Retinal pigment epithelial cell (primary cell): ENCODE results near the gene ARL5A.
A peak's percentile ranks its signal among the peaks of the same experiment; 100 is the strongest.
"Not testable (repeated sequence)": the region's sequence is repeated elsewhere in the genome, so short reads cannot be mapped to it uniquely, and the experiment has no call there.

Source experiments
- DNase-seq: peaks from one replicate; pipeline ENCODE4 v3.0.0-alpha.2; 2010; ENCODE audit warnings: low read depth
- H3K4me3 ChIP-seq: 2 replicates; pipeline ENCODE4 v1.5.1; 2011; ENCODE audit warnings: mild to moderate bottlenecking, low read length, control low read depth, moderate library complexity
- CTCF ChIP-seq: conservative IDR thresholded peaks from 2 replicates; pipeline ENCODE4 v1.5.1; 2011; ENCODE audit warnings: low read depth, low read length, control low read depth, inconsistent platforms

Gene ARL5A

GRCh38 chr2:151828143-151828889 is at the start of gene ARL5A:
ARL5A (minus strand) TSS chr2:151828421; CDS start chr2:151828176, 245 bp downstream.
- no peak for TF ChIP-seq CTCF
- H3K4me3 ChIP-seq, result peak within 1 kb of the TSS; percentile 94
- peak; percentile 80 for DNase-seq

GRCh38 chr2:151875631-151876030 is 47.4 kb upstream of the ARL5A start:
- not testable (repeated sequence) for H3K4me3 ChIP-seq, DNase-seq

- TF ChIP-seq CTCF, result no peak
Measured at GRCh38 chr2:151872463-151872862, 44.2 kb upstream of the ARL5A start.

GRCh38 chr2:151869291-151869690 is 41.1 kb upstream of the ARL5A start:
- no peak for TF ChIP-seq CTCF
- DNase-seq, result no peak
- no peak overlapping the region for H3K4me3 ChIP-seq

More at GRCh38 chr2:151872463-151872862, 44.2 kb upstream of the ARL5A start:
- no peak overlapping the region for H3K4me3 ChIP-seq
- DNase-seq, result no peak

GRCh38 chr2:151862700-151863099 is 34.5 kb upstream of the ARL5A start:
- H3K4me3 ChIP-seq, result no peak overlapping the region
- no peak for DNase-seq
- TF ChIP-seq CTCF, result no peak

- no peak overlapping the region for H3K4me3 ChIP-seq
- no peak for TF ChIP-seq CTCF
- DNase-seq, result peak; percentile 69
Measured at GRCh38 chr2:151861174-151861573, 33.0 kb upstream of the ARL5A start.

GRCh38 chr2:151860613-151861146 is 32.5 kb upstream of the ARL5A start:
- no peak overlapping the region for H3K4me3 ChIP-seq
- no peak for TF ChIP-seq CTCF
- no peak for DNase-seq
